HepG2 (cell line): Measurements from ENCODE around the gene PC. TPM values are rescaled to one million over a fixed set of nuclear protein-coding genes. Genes with fewer than 3 reads are reported as not detected.

ENCODE experiments used
- ATAC-seq: fragments of 200-7000 bp; cut with Tn5 transposase; 3 replicates; pipeline ENCODE4 v1.9.1; 2020; ENCODE audit warnings: mild to moderate bottlenecking, moderate library complexity
- BruUV-seq: library from RNA; stranded (reverse); fragments of 400-500 nt; replicated peaks from 2 replicates; lab custom pipeline; 2021; lab: Mats Ljungman, UMichigan
- CTCF ChIA-PET: fragments of 300-600 bp; formaldehyde crosslinking; extraction: SDS; loops from one replicate; lab custom pipeline; 2021; ENCODE audit warnings: low total read pairs, inconsistent platforms, low intra/inter-chr PET ratio; lab: Yijun Ruan, JAX
- POLR2A ChIA-PET: fragments of 350-600 bp; sonication (Branson Sonifier 250); formaldehyde crosslinking; loops from one replicate; lab custom pipeline; 2020; ENCODE audit warnings: antibody characterized with exemption, inconsistent platforms; lab: Yijun Ruan, JAX
- DNase-seq: peaks from one replicate; pipeline ENCODE4 v3.0.0-alpha.2; 2015; ENCODE audit warnings: low spot score
- FAIRE-seq: peaks from 3 replicates; lab custom pipeline; 2011; peaks lifted over from hg19 to GRCh38; lab: Jason Lieb, UNC
- H2AFZ ChIP-seq: one replicate; pipeline ENCODE4 v1.6.1; 2011; ENCODE audit warnings: low read length, inconsistent platforms
- H3K27ac ChIP-seq: fragments of 300-600 bp; 3 replicates; pipeline ENCODE4 v1.8.0; 2011; ENCODE audit warnings: mixed run types, mild to moderate bottlenecking, mixed read lengths, low read length, inconsistent platforms; ENCODE audit not compliant: insufficient read depth; ENCODE audit errors: extremely low read length
- H3K27me3 ChIP-seq, 2 experiments: fragments of 200-600 bp in 1 of 2; 2 replicates in 1 of 2; 3 replicates in 1 of 2; pipeline versions ENCODE4 v1.6.0 to v1.8.0; 2011; ENCODE audit warnings: low read length in 2 of 2, mild to moderate bottlenecking in 2 of 2, moderate library complexity in 2 of 2, inconsistent platforms in 1 of 2; ENCODE audit not compliant: insufficient read depth in 2 of 2, control insufficient read depth in 1 of 2
- H3K36me3 ChIP-seq, 2 experiments: fragments of 200-600 bp in 1 of 2; replicated peaks in 1 of 2; 2 replicates in 1 of 2; 3 replicates in 1 of 2; pipeline versions ENCODE4 v1.5.1 to v1.8.0; 2011; ENCODE audit warnings: low read length in 2 of 2, inconsistent platforms in 1 of 2; ENCODE audit not compliant: insufficient read depth in 2 of 2, control insufficient read depth in 1 of 2
- H3K4me1 ChIP-seq: 2 replicates; pipeline ENCODE4 v1.5.1; 2012; ENCODE audit warnings: low read length, inconsistent platforms; ENCODE audit not compliant: insufficient read depth
- H3K4me2 ChIP-seq: 2 replicates; pipeline ENCODE4 v1.6.0; 2011; ENCODE audit warnings: low read depth, low read length, inconsistent platforms
- H3K4me3 ChIP-seq, 3 experiments: fragments of 200-600 bp in 1 of 3; sonication (generic), shearing (Covaris generic) in 1 of 3; replicated peaks in 1 of 3; 2 replicates each; pipeline ENCODE4 v1.5.1; 2011 to 2016; ENCODE audit warnings: low read length in 3 of 3, inconsistent platforms in 2 of 3, low read depth in 2 of 3, mild to moderate bottlenecking in 2 of 3, control low read depth in 1 of 3, mixed read lengths in 1 of 3; ENCODE audit not compliant: insufficient read depth in 1 of 3
- H3K79me2 ChIP-seq: one replicate; pipeline ENCODE4 v1.6.1; 2011; ENCODE audit warnings: low read length, inconsistent platforms; ENCODE audit not compliant: insufficient read depth
- H3K9ac ChIP-seq: 2 replicates; pipeline ENCODE4 v1.6.0; 2011; ENCODE audit warnings: mild to moderate bottlenecking, low read depth, low read length, inconsistent platforms; ENCODE audit not compliant: insufficient read depth
- H3K9me3 ChIP-seq: 2 replicates; pipeline ENCODE4 v1.5.1; 2012; ENCODE audit warnings: mild to moderate bottlenecking, low read length
- H4K20me1 ChIP-seq: 2 replicates; pipeline ENCODE4 v1.6.0; 2011; ENCODE audit warnings: inconsistent platforms, mild to moderate bottlenecking, low read length, moderate library complexity; ENCODE audit not compliant: insufficient read depth
- FOXK1 ChIP-seq: sonication (generic); formaldehyde crosslinking; IDR thresholded peaks from 2 replicates; pipeline ENCODE4 v1.4.0; 2020; ENCODE audit warnings: low read depth, missing genetic modification reagents, borderline replicate concordance
- KDM1A ChIP-seq: IDR thresholded peaks from 2 replicates; pipeline ENCODE4 v1.6.1; 2016; ENCODE audit warnings: missing compliant biosample characterization
- SMYD3 ChIP-seq: sonication (generic); formaldehyde crosslinking; IDR thresholded peaks from 2 replicates; pipeline ENCODE4 v1.8.1; 2023; ENCODE audit warnings: mild to moderate bottlenecking, missing genetic modification reagents
- TCF7L2 ChIP-seq: IDR thresholded peaks from 2 replicates; pipeline ENCODE4 v1.6.1; 2011; ENCODE audit warnings: mild to moderate bottlenecking, low read depth, low read length, moderate library complexity
- ZNF121 ChIP-seq: sonication (generic); formaldehyde crosslinking; IDR thresholded peaks from 2 replicates; pipeline ENCODE4 v1.5.0; 2020; ENCODE audit warnings: mild to moderate bottlenecking, missing genetic modification reagents
- ZNF326 ChIP-seq: sonication (generic); formaldehyde crosslinking; IDR thresholded peaks from 2 replicates; pipeline ENCODE4 v1.4.0; 2020; ENCODE audit warnings: missing genetic modification reagents, borderline replicate concordance
- ZNF577 ChIP-seq: sonication (generic); formaldehyde crosslinking; IDR thresholded peaks from 2 replicates; pipeline ENCODE4 v1.4.0; 2020; ENCODE audit warnings: mild to moderate bottlenecking, low read depth, missing genetic modification reagents, borderline replicate concordance
- WGBS: methylation state at CpG from one replicate; pipeline ENCODE4 v1.1.6; 2017; ENCODE audit warnings: low lambda C conversion rate; 5-methylcytosine and 5-hydroxymethylcytosine counted together
- in situ Hi-C: cut with HindIII; loops from 2 replicates; pipeline ENCODE4 v1.10.0; 2017; ENCODE audit warnings: low pct_unique_long_range_greater_than_20kb; ENCODE audit not compliant: extremely low pct_ligation_motif_present
- intact Hi-C: fragments of 100-400 bp; cut with micrococcal nuclease; formaldehyde crosslinking; loops from one replicate; pipeline ENCODE4 v1.10.0; 2022; ENCODE audit not compliant: unreplicated experiment
- polyA plus RNA-seq, 8 experiments: library from polyadenylated mRNA; depleted of rRNA in 3 of 8; stranded (reverse) in 7 of 8; unstranded in 1 of 8; fragments of >200 nt; fragmentation: Illumina TruSeq in 4 of 8; extraction: Trizol in 4 of 8; gene quantifications; 2 replicates each; pipeline versions ENCODE4 v1.2.1 to v1.2.3, GENCODE V29; 2011 to 2016; ENCODE audit warnings: low read depth in 4 of 8, missing spikeins in 1 of 8, mixed read lengths in 1 of 8; ENCODE audit not compliant: insufficient read depth in 1 of 8
- total RNA-seq, 5 experiments: library from RNA; depleted of rRNA; stranded (reverse); fragments of >200 nt; fragmentation: Illumina TruSeq; extraction: Trizol; gene quantifications; 2 replicates each; pipeline ENCODE4 v1.2.3, GENCODE V29; 2016; ENCODE audit warnings: low read depth in 1 of 5
- TF ChIP-seq, protein P1 (sequence below): IDR thresholded peaks from 2 replicates; pipeline ENCODE4 v1.6.1; 2016; ENCODE audit warnings: low read depth, missing genetic modification reagents, missing compliant biosample characterization

PC gene
- total and polyA plus RNA-seq, 2 of the 13 experiments (the other 11 are each of a cell fraction or from before 2014, with no cell fraction given), result 29.0 to 39.0 TPM

DNA sequence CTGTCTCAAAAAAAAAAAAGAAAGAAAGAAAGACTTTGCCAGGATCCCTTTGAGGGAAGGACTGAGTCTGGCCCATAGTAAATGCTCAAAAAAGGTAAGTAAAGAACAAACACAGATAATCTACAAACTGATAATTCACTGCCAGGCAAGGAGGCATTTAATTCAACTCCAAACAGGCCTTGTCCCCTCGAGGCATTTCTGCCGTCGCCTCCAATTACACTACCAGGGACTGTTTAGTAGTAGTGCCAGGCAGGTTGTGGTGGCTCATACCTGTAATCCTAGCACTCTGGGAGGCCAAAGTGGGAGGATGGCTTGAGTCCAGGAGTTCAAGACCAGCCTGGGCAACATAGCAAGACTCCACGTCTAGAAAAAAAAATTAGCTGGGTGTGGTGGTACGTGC lies 43.7 kb downstream of the PC start:
- CTCF ChIA-PET, result no interaction called here
- WGBS, result 94% methylated on average over 5 of the region's 5 CpGs
- intact Hi-C loops, result no loop called here

More for the DNA sequence above, 43.7 kb downstream of the PC start:
- Histone ChIP-seq H3K9ac (no peak overlapping the region), H2AFZ (no peak overlapping the region), H3K36me3 (no peaks in the 10 kb centered on the region), H3K9me3 (no peaks in the 10 kb centered on the region), H3K4me1 (peaks cover 65% of the 10 kb centered on the region), H3K79me2 (no peaks in the 10 kb centered on the region), H3K27me3 (no peaks in the 10 kb centered on the region), H3K4me2 (no peak overlapping the region), H3K27ac (no peak overlapping the region), H3K4me3 (no peak overlapping the region), H4K20me1 (no peaks in the 10 kb centered on the region)
- POLR2A ChIA-PET, result interaction anchor here (1.0 to 1.4 kb wide), 2 partner anchors 9 to 13 kb away, joined by 3 to 7 read pairs; no protein-coding TSS in a partner anchor
- BruUV-seq, result no TSS peak
- FAIRE-seq (no peak), ATAC-seq (no peak), DNase-seq (no peak)
- in situ Hi-C loops, result no loop called here
- TF ChIP-seq ZNF577 (CRISPR knock-in tag) (no peak), ZNF326 (CRISPR knock-in tag) (no peak), TCF7L2 (no peak), SMYD3 (CRISPR knock-in tag) (no peak), FOXK1 (CRISPR knock-in tag) (no peak), ZNF121 (CRISPR knock-in tag) (peak; percentile 46; the same call in 1 of the 2 replicates), KDM1A (CRISPR knock-in tag) (no peak)
- TF ChIP-seq, protein P1, sequence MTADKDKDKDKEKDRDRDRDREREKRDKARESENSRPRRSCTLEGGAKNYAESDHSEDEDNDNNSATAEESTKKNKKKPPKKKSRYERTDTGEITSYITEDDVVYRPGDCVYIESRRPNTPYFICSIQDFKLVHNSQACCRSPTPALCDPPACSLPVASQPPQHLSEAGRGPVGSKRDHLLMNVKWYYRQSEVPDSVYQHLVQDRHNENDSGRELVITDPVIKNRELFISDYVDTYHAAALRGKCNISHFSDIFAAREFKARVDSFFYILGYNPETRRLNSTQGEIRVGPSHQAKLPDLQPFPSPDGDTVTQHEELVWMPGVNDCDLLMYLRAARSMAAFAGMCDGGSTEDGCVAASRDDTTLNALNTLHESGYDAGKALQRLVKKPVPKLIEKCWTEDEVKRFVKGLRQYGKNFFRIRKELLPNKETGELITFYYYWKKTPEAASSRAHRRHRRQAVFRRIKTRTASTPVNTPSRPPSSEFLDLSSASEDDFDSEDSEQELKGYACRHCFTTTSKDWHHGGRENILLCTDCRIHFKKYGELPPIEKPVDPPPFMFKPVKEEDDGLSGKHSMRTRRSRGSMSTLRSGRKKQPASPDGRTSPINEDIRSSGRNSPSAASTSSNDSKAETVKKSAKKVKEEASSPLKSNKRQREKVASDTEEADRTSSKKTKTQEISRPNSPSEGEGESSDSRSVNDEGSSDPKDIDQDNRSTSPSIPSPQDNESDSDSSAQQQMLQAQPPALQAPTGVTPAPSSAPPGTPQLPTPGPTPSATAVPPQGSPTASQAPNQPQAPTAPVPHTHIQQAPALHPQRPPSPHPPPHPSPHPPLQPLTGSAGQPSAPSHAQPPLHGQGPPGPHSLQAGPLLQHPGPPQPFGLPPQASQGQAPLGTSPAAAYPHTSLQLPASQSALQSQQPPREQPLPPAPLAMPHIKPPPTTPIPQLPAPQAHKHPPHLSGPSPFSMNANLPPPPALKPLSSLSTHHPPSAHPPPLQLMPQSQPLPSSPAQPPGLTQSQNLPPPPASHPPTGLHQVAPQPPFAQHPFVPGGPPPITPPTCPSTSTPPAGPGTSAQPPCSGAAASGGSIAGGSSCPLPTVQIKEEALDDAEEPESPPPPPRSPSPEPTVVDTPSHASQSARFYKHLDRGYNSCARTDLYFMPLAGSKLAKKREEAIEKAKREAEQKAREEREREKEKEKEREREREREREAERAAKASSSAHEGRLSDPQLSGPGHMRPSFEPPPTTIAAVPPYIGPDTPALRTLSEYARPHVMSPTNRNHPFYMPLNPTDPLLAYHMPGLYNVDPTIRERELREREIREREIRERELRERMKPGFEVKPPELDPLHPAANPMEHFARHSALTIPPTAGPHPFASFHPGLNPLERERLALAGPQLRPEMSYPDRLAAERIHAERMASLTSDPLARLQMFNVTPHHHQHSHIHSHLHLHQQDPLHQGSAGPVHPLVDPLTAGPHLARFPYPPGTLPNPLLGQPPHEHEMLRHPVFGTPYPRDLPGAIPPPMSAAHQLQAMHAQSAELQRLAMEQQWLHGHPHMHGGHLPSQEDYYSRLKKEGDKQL (CRISPR knock-in tag), result no peak
